ENCODE data around the gene USP10. TPM values are rescaled to one million over a fixed set of nuclear protein-coding genes. Genes with fewer than 3 reads are reported as not detected.

The USP10 gene
- total RNA-seq, 1 experiment from 2014 or later, result 203 TPM

DNA sequence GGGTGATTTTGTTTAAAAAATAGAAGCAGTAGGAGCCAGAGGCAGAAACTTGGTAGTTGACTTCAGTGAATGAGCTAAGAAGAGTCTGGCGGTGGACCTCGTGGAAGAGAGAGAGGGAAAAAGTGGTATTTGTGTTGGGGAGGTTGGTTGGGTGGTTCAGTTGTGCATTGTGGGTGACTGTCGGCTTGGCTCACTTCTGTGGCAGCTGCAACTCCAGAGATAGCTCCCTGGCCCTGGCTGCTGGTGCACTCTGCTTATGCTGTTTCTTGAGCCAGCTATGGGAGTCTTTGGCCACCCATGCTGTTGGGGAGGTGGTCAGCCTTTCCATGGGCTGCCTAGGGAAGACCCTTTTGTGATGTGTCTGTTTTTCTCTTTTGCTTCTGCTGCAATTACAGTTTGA, 69.6 kb downstream of the USP10 start:
- no peak overlapping the region for H3K27ac ChIP-seq (ENCODE audit: insufficient read length, low read depth, low read length)
- no peak for DNase-seq
- no peak overlapping the region for H4K91ac ChIP-seq (ENCODE audit: insufficient read length, low read depth, low read length)
- no peak overlapping the region for H3K23ac ChIP-seq (ENCODE audit: insufficient read length, low read depth, low read length)
- no CpG with 5 or more reads among the region's 3 CpGs for WGBS (ENCODE audit: extremely low coverage, insufficient read length, low lambda C conversion rate)
- H3K27me3 ChIP-seq (ENCODE audit: insufficient read depth, low read length), result no peaks in the 10 kb centered on the region
- no peak overlapping the region for H3T11ph ChIP-seq (ENCODE audit: low read length)
- no peak overlapping the region for H2BK20ac ChIP-seq (ENCODE audit: low read depth, low read length, poor library complexity, severe bottlenecking)
- H3K23me2 ChIP-seq (ENCODE audit: insufficient read length, low read depth, low read length, poor library complexity, severe bottlenecking), result no peaks in the 10 kb centered on the region
- H3K4ac ChIP-seq (ENCODE audit: low read depth, low read length), result no peak overlapping the region
- H3K18ac ChIP-seq (ENCODE audit: insufficient read length, low read depth, low read length), result no peak overlapping the region
- Mint-ChIP-seq H3K27me3 (ENCODE audit: low read depth) (peaks cover 2% of the 10 kb centered on the region; the same call in 1 of the 2 replicates), H3K9me3 (no peaks in the 10 kb centered on the region), H3K4me3 (no peak overlapping the region), H3K27ac (no peak overlapping the region), H3K4me1 (no peaks in the 10 kb centered on the region), H3K36me3 (ENCODE audit: insufficient read depth in 1 of 3, low read depth in 3 of 3) (peaks cover 51 to 93% (median 85%) of the 10 kb centered on the region in 3 experiments; a peak in 6 of 7 replicates)
- H2AK5ac ChIP-seq (ENCODE audit: insufficient read length, low read length), result no peak overlapping the region
- no peak overlapping the region for H2BK12ac ChIP-seq (ENCODE audit: insufficient read length, low read depth, low read length)
- no peak overlapping the region for H4K5ac ChIP-seq (ENCODE audit: insufficient read length, low read depth, low read length)
- H3K4me1 ChIP-seq (ENCODE audit: insufficient read depth, low read length), result no peaks in the 10 kb centered on the region
- no peak overlapping the region for H3K14ac ChIP-seq (ENCODE audit: insufficient read depth, low read length)
- TF ChIP-seq, protein P1, sequence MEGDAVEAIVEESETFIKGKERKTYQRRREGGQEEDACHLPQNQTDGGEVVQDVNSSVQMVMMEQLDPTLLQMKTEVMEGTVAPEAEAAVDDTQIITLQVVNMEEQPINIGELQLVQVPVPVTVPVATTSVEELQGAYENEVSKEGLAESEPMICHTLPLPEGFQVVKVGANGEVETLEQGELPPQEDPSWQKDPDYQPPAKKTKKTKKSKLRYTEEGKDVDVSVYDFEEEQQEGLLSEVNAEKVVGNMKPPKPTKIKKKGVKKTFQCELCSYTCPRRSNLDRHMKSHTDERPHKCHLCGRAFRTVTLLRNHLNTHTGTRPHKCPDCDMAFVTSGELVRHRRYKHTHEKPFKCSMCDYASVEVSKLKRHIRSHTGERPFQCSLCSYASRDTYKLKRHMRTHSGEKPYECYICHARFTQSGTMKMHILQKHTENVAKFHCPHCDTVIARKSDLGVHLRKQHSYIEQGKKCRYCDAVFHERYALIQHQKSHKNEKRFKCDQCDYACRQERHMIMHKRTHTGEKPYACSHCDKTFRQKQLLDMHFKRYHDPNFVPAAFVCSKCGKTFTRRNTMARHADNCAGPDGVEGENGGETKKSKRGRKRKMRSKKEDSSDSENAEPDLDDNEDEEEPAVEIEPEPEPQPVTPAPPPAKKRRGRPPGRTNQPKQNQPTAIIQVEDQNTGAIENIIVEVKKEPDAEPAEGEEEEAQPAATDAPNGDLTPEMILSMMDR (conservative IDR thresholded peaks at IDR 0.05), result no peak
- no peak overlapping the region for H3K4me2 ChIP-seq (ENCODE audit: insufficient read depth, insufficient read length, low read length)
- no peak overlapping the region for H2BK15ac ChIP-seq (ENCODE audit: low read depth, low read length)
- H3K79me2 ChIP-seq (ENCODE audit: insufficient read depth, low read length), result no peaks in the 10 kb centered on the region; the same call in 1 of the 2 replicates
- no peak overlapping the region for H2BK120ac ChIP-seq (ENCODE audit: low read depth, low read length, poor library complexity, severe bottlenecking)
- H2AFZ ChIP-seq (ENCODE audit: low read length), result no peak overlapping the region
- no peaks in the 10 kb centered on the region for H3K79me1 ChIP-seq (ENCODE audit: insufficient read depth, low read depth, low read length, poor library complexity, severe bottlenecking)
- no peak overlapping the region for H2BK5ac ChIP-seq (ENCODE audit: insufficient read length, low read length)
- H3K9me3 ChIP-seq (ENCODE audit: control insufficient read depth, low read depth, low read length), result no peaks in the 10 kb centered on the region
- no peak overlapping the region for H3K56ac ChIP-seq (ENCODE audit: insufficient read length, low read depth, low read length)
- no peak overlapping the region for H3K9ac ChIP-seq (ENCODE audit: extremely low read depth, insufficient read length, low read length)
- peaks cover 3% of the 10 kb centered on the region for H4K20me1 ChIP-seq (ENCODE audit: control insufficient read depth, insufficient read depth, insufficient read length)
- H4K8ac ChIP-seq (replicated peaks; ENCODE audit: insufficient read length, low read depth, low read length), result no peak overlapping the region

Data from H9 (cell line).